ENCODE data around the gene AUP1. TPM values are rescaled to one million over a fixed set of nuclear protein-coding genes. Genes with fewer than 3 reads are reported as not detected.

Gene AUP1
- total and polyA plus RNA-seq, 10 of the 15 experiments (the other 5 are each of a cell fraction or from before 2014, with no cell fraction given) = 39.1 to 215 (median 138) TPM

DNA sequence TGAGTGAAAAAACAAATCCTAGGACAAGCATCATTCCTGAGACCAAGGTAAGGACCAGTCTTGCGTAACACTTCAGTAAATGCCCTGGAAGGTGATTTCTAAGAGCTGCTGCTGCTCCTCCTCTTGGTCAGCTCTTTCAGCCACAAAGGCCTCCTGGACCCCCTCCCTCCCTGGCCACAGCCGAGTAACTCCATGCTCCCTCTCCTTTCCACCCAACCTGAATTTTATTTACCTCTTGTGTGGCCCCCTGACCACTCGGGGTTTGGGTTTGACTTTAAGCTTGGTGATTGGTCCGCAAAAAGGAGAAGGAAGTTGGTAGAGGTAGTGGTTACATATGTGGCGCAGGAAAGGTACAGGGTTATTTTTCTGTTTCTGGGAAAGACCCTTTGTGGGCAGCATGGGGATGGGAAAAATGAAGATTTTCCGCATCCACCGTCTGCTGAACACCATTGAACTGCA is 9.4 kb upstream of the AUP1 start (continued):
- TF ChIP-seq SP1 (IDR thresholded peaks at IDR 0.05; ENCODE audit: low read depth, low read length) (no peak), MTA2 (IDR thresholded peaks at IDR 0.05; ENCODE audit: low read depth) (peak; percentile 35; the same call in 1 of the 2 replicates), NFIC (IDR thresholded peaks at IDR 0.05; ENCODE audit: low read depth, low read length) (peak; percentile 86), SMC3 (IDR thresholded peaks at IDR 0.05; ENCODE audit: borderline replicate concordance, low read length) (no peak), DPF2 (IDR thresholded peaks at IDR 0.05) (0 out of 2 replicates have a peak, but pooled peaks have one; percentile 23), POU2F2 (IDR thresholded peaks at IDR 0.05; ENCODE audit: borderline replicate concordance, low read depth, low read length) (no peak), POLR2A (IDR thresholded peaks at IDR 0.05; ENCODE audit: low read depth, low read length) (0 out of 2 replicates have a peak, but pooled peaks have one; percentile 23), IRF4 (IDR thresholded peaks at IDR 0.05; ENCODE audit: low read depth, low read length) (0 out of 2 replicates have a peak, but pooled peaks have one; percentile 26), SPI1 (IDR thresholded peaks at IDR 0.05; ENCODE audit: borderline replicate concordance, insufficient read depth, low read depth, low read length) (peak; percentile 34; the same call in 1 of the 2 replicates), ZNF622 (IDR thresholded peaks at IDR 0.05) (no peak), IKZF2 (IDR thresholded peaks at IDR 0.05) (peak; percentile 90 to 91), JUND (IDR thresholded peaks at IDR 0.05; ENCODE audit: low read depth, low read length) (no peak), CREB1 (IDR thresholded peaks at IDR 0.05; ENCODE audit: low read depth) (peak; percentile 30; the same call in 1 of the 2 replicates), ETV6 (conservative IDR thresholded peaks at IDR 0.05 in 1 of 2, IDR thresholded peaks at IDR 0.05 in 1 of 2; ENCODE audit: borderline replicate concordance in 1 of 2, low read depth in 1 of 2) (peak in 1 of 2 experiments; percentile 74; a peak in 2 of 4 replicates), SRF (IDR thresholded peaks at IDR 0.05; ENCODE audit: low read depth in 2 of 2, low read length in 2 of 2) (0 out of 4 replicates have a peak, but pooled peaks of 1 of the 2 experiments have one; percentile 26), KLF5 (IDR thresholded peaks at IDR 0.05; ENCODE audit: partially characterized antibody) (no peak), CBX5 (IDR thresholded peaks at IDR 0.05; ENCODE audit: low read depth) (no peak), ZBED1 (IDR thresholded peaks at IDR 0.05; ENCODE audit: borderline replicate concordance) (peak; percentile 41; the same call in 1 of the 2 replicates), EED (IDR thresholded peaks at IDR 0.05; ENCODE audit: low read depth) (peak; percentile 86), CREM (IDR thresholded peaks at IDR 0.05; ENCODE audit: low read depth) (peak; percentile 64; the same call in 1 of the 2 replicates), PRDM15 (CRISPR knock-in tag; IDR thresholded peaks at IDR 0.05) (no peak), MEF2A (IDR thresholded peaks at IDR 0.05; ENCODE audit: insufficient read depth, low read depth, low read length) (0 out of 2 replicates have a peak, but pooled peaks have one; percentile 42), FOXM1 (IDR thresholded peaks at IDR 0.05; ENCODE audit: low read depth, low read length) (0 out of 2 replicates have a peak, but pooled peaks have one; percentile 60), NR2F1 (conservative IDR thresholded peaks at IDR 0.05) (0 out of 2 replicates have a peak, but pooled peaks have one; percentile 16), ATF2 (IDR thresholded peaks at IDR 0.05; ENCODE audit: low read length) (peak; percentile 64; the same call in 1 of the 2 replicates)
- TF ChIP-seq, protein P1, sequence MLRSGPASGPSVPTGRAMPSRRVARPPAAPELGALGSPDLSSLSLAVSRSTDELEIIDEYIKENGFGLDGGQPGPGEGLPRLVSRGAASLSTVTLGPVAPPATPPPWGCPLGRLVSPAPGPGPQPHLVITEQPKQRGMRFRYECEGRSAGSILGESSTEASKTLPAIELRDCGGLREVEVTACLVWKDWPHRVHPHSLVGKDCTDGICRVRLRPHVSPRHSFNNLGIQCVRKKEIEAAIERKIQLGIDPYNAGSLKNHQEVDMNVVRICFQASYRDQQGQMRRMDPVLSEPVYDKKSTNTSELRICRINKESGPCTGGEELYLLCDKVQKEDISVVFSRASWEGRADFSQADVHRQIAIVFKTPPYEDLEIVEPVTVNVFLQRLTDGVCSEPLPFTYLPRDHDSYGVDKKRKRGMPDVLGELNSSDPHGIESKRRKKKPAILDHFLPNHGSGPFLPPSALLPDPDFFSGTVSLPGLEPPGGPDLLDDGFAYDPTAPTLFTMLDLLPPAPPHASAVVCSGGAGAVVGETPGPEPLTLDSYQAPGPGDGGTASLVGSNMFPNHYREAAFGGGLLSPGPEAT (IDR thresholded peaks at IDR 0.05; ENCODE audit: low read depth) = peak; percentile 70; the same call in 1 of the 2 replicates

Measured in GM12878 (cell line).